ENCODE data around the gene FAM83F.

DNA sequence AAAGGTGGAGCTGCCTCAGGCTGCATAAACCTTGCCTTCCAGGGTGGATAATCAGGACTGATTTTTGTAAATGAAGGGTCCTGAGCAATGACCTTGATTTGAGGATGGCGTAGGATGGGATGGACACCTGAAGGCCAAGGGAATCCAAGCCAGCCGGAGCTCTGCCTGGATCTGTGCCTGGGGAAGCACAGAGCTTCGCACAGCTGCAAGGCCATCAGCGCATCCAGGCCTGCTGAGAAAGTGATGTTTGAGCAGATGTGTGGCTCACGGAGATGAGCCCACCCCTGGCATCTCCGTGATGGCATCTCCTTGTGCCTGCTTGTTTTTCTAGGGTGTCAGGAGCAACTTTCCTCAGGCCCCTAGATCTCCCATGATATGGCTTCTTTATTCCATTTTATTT is 23.3 kb downstream of the FAM83F start:
- TF ChIP-seq CTCF (IDR thresholded peaks at IDR 0.05; ENCODE audit: low read depth, low read length) (no peak), EZH2phosphoT487 (IDR thresholded peaks at IDR 0.05; ENCODE audit: low read depth) (no peak)

Measured in OCI-LY3 (cell line).